GM18873 (cell line): ENCODE results near the gene CYP3A5.
"Not testable (repeated sequence)": the region's sequence is repeated elsewhere in the genome, so short reads cannot be mapped to it uniquely, and the experiment has no call there.

ENCODE experiments used
- ATAC-seq: cut with Tn5 transposase; IDR thresholded peaks from one replicate; pipeline ENCODE4 v1.9.1; 2021; ENCODE audit warnings: mild to moderate bottlenecking, moderate library complexity, moderate number of reproducible peaks; ENCODE audit not compliant: unreplicated experiment, low FRiP score

Gene CYP3A5

GRCh38 chr7:99644431-99644830 lies 35.4 kb downstream of the CYP3A5 start:
- no peak for ATAC-seq

- ATAC-seq: no peak
Measured at GRCh38 chr7:99643464-99643863, 36.3 kb downstream of the CYP3A5 start.

GRCh38 chr7:99642027-99642426 lies 37.8 kb downstream of the CYP3A5 start:
- no peak for ATAC-seq

- ATAC-seq: no peak
Measured at GRCh38 chr7:99639267-99639666, 40.5 kb downstream of the CYP3A5 start.

GRCh38 chr7:99638731-99639130 lies 41.1 kb downstream of the CYP3A5 start:
- ATAC-seq: no peak

GRCh38 chr7:99637414-99637813 lies 42.4 kb downstream of the CYP3A5 start:
- not testable (repeated sequence) for ATAC-seq

GRCh38 chr7:99631295-99632109 lies 48.3 kb downstream of the CYP3A5 start:
- ATAC-seq: no peak

GRCh38 chr7:99629643-99630042 lies 50.2 kb downstream of the CYP3A5 start:
- no peak for ATAC-seq

GRCh38 chr7:99628471-99629465 lies 51.0 kb downstream of the CYP3A5 start:
- ATAC-seq: no peak

GRCh38 chr7:99627513-99627912 lies 52.3 kb downstream of the CYP3A5 start:
- ATAC-seq: no peak

- no peak for ATAC-seq
Measured at GRCh38 chr7:99626661-99627060, 53.1 kb downstream of the CYP3A5 start.

- ATAC-seq: no peak
Measured at GRCh38 chr7:99625961-99626360, 53.8 kb downstream of the CYP3A5 start.

GRCh38 chr7:99625321-99625720 lies 54.5 kb downstream of the CYP3A5 start:
- no peak for ATAC-seq

- no peak for ATAC-seq
Measured at GRCh38 chr7:99624484-99624883, 55.3 kb downstream of the CYP3A5 start.

GRCh38 chr7:99623702-99624447 lies 55.9 kb downstream of the CYP3A5 start:
- no peak for ATAC-seq

- no peak for ATAC-seq
Measured at GRCh38 chr7:99623091-99623693, 56.6 kb downstream of the CYP3A5 start.

- no peak for ATAC-seq
Measured at GRCh38 chr7:99622596-99622995, 57.2 kb downstream of the CYP3A5 start.

GRCh38 chr7:99621271-99621670 lies 58.5 kb downstream of the CYP3A5 start:
- no peak for ATAC-seq

GRCh38 chr7:99619571-99620130 lies 60.1 kb downstream of the CYP3A5 start:
- no peak for ATAC-seq

GRCh38 chr7:99618726-99619125 lies 61.1 kb downstream of the CYP3A5 start:
- no peak for ATAC-seq
